AG09309 (cell line): ENCODE data around the gene STX8.

Source experiments
- DNase-seq: peaks from one replicate; pipeline ENCODE4 v3.0.0-alpha.2; 2010; ENCODE audit warnings: low read depth
- H3K4me3 ChIP-seq: 2 replicates; pipeline ENCODE4 v1.5.1; 2011; ENCODE audit warnings: mild to moderate bottlenecking, low read depth, low read length, moderate library complexity; ENCODE audit not compliant: control insufficient read depth
- CTCF ChIP-seq: IDR thresholded peaks from 2 replicates; pipeline ENCODE4 v1.5.1; 2011; ENCODE audit warnings: mild to moderate bottlenecking, low read depth, low read length, inconsistent platforms; ENCODE audit not compliant: insufficient read depth, control insufficient read depth; ENCODE audit errors: missing control alignments

STX8 gene

GRCh38 chr17:9283909-9284308, 291.7 kb downstream of the STX8 start:
- DNase-seq = no peak
- H3K4me3 ChIP-seq = no peak overlapping the region
- TF ChIP-seq CTCF = no peak

DNA sequence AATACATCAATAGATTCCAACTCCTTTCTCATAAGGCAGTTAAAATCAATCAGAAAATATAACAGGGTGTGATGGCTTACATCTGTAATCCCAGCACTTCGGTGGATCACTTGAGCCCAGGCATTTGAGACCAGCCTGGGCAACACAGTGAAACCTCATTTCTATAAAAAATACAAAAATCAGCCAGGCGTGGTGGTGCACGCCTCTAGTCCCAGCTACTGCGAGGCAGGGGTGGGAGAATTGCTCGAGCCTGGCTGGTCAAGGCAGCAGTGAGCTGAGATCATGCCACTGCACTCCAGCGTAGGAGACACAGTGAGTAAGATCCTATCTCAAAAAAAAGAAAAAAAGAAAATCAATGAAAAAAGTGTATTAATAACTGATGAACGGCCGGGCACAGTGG, 295.7 kb downstream of the STX8 start:
- no peak for TF ChIP-seq CTCF
- no peak for DNase-seq
- H3K4me3 ChIP-seq = no peak overlapping the region

DNA sequence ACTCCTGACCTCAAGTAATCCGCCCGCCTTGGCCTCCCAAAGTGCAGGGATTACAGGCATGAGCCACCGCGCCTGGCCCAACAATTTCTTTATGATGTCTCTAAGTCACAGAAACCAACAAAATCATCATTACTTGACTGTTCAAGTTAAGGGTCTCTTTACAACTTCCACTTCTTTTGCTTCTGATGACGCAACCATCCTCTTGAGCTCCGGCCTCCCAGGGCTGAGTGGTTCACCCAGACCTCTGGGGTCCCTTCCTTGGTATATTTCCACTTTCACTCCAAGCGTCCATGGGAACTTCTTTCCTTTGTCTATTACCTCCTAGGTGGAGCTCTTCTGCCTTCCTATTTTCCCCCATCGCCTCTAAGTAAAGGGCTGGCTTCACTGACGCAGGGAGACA, 300.6 kb downstream of the STX8 start:
- no peak for TF ChIP-seq CTCF
- no peak for DNase-seq
- H3K4me3 ChIP-seq = no peak overlapping the region

DNA sequence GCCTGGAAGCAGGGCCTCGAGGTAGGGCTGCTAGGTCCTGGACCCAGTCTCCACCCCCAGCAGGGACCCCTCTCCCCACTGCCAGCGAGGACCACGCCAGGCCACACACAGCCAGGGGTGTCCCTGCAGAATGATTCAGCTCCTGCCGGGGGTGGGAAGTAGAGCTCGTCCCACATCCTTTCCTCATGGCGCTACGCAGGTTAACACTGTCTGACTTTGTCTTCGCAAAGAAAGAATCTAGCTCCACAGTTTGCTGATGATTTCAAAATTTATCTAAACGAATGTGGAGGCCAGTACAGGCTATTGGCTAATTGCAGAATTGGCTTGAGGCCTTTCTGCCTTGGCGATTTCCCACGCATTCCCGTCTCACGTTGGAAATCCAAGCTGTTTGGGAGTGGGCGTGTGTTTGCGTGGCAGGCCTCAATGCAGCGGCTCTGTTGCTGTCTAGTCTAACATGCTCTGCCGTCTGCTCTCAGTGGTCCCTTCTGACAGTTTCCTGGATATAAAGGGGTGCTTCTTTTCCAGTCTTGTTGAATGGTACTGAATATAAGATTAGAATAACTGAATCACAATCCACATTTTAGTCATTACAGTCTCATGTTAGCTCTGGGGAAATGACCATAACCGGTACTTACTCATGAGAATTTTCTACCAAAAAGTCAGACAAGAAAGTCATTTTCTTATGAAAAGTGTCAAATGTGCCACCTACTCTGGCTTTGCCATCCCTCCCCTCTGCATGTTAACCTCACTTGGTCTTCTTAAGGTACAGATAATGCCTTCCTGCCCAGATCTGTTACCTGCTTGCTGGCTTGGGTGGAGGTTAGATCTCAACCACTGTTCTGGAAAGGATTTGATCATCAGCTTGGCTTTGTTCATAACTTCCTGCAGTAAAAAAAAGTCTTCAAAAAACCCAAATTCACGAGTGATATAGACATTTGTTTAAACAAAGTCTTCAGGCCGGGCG, 301.9 kb downstream of the STX8 start:
- no peak overlapping the region for H3K4me3 ChIP-seq
- no peak for DNase-seq
- no peak for TF ChIP-seq CTCF

GRCh38 chr17:9272501-9273200, 303.0 kb downstream of the STX8 start:
- no peak for TF ChIP-seq CTCF
- no peak for DNase-seq
- no peak overlapping the region for H3K4me3 ChIP-seq

DNA sequence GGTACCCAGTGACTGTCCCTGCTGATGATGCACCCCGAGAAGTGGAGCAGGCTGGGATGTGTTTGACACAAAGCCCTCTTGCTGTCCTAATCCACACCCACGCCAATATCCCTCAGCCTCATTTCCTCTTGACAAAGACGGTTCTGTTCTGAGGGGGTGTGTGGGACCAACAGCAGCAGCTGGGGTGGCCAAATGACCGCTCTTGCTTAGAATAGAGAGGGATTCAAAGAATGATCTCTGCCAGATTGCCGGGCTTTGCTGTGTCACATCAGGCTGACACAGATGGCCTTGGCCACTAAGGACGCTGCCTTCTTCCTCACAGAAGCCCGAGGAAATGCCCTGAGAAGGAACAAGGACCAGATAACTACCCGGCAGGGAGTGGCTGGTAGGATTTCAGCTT, 303.6 kb downstream of the STX8 start:
- no peak for DNase-seq
- H3K4me3 ChIP-seq = no peak overlapping the region
- TF ChIP-seq CTCF = no peak
